Measurements from ENCODE around the gene CLDN5.
"Not testable (repeated sequence)": the region's sequence is repeated elsewhere in the genome, so short reads cannot be mapped to it uniquely, and the experiment has no call there.

Gene CLDN5
- total RNA-seq: 0 to 0.53 (median 0) reads per million in 4 experiments

GRCh38 chr22:19524170-19525115 is at the start of gene CLDN5:
CLDN5 (minus strand) TSS chr22:19524410; CDS start chr22:19524255, 155 bp downstream.
- no peak for DNase-seq

- DNase-seq: no peak
Observed at GRCh38 chr22:19571995-19572394, 47.8 kb upstream of the CLDN5 start.

- DNase-seq: no peak
Observed at GRCh38 chr22:19571207-19571795, 47.1 kb upstream of the CLDN5 start.

GRCh38 chr22:19569976-19570375 is 45.8 kb upstream of the CLDN5 start:
- DNase-seq: no peak

GRCh38 chr22:19569276-19569640 is 45.0 kb upstream of the CLDN5 start:
- DNase-seq: no peak

GRCh38 chr22:19568337-19569275 is 44.4 kb upstream of the CLDN5 start:
- no peak for DNase-seq

GRCh38 chr22:19567157-19568009 is 43.2 kb upstream of the CLDN5 start:
- DNase-seq: no peak

- no peak for DNase-seq
Observed at GRCh38 chr22:19566279-19567156, 42.3 kb upstream of the CLDN5 start.

- DNase-seq: no peak
Observed at GRCh38 chr22:19565382-19566278, 41.4 kb upstream of the CLDN5 start.

GRCh38 chr22:19559956-19560355 is 35.7 kb upstream of the CLDN5 start:
- no peak for DNase-seq

GRCh38 chr22:19559324-19559811 is 35.2 kb upstream of the CLDN5 start:
- no peak for DNase-seq

GRCh38 chr22:19556963-19557545 is 32.8 kb upstream of the CLDN5 start:
- DNase-seq: no peak

- no peak for DNase-seq
Observed at GRCh38 chr22:19555651-19556050, 31.4 kb upstream of the CLDN5 start.

- no peak for DNase-seq
Observed at GRCh38 chr22:19554834-19555404, 30.7 kb upstream of the CLDN5 start.

GRCh38 chr22:19553201-19553600 is 29.0 kb upstream of the CLDN5 start:
- no peak for DNase-seq

GRCh38 chr22:19550382-19550781 is 26.2 kb upstream of the CLDN5 start:
- no peak for DNase-seq

GRCh38 chr22:19549428-19549827 is 25.2 kb upstream of the CLDN5 start:
- no peak for DNase-seq

GRCh38 chr22:19548964-19549363 is 24.8 kb upstream of the CLDN5 start:
- no peak for DNase-seq

- not testable (repeated sequence) for DNase-seq
Observed at GRCh38 chr22:19548427-19548826, 24.2 kb upstream of the CLDN5 start.

All from effector CD8-positive, alpha-beta T cell (primary cell).